GM12878 (cell line): ENCODE measurements around the gene SYCE3. TPM values are rescaled to one million over a fixed set of nuclear protein-coding genes. Genes with fewer than 3 reads are reported as not detected.

Source experiments
- ATAC-seq: fragments of 200-7000 bp; cut with Tn5 transposase; 3 replicates; pipeline ENCODE4 v1.9.1; 2020; ENCODE audit warnings: mild to moderate bottlenecking, moderate library complexity
- BruUV-seq: library from RNA; stranded (reverse); fragments of 400-500 nt; replicated peaks from 2 replicates; lab custom pipeline; 2021; lab: Mats Ljungman, UMichigan
- CTCF ChIA-PET: fragments of 300-600 bp; sonication (Branson Sonifier 250); formaldehyde crosslinking; extraction: SDS; loops from one replicate; lab custom pipeline; 2021; ENCODE audit warnings: inconsistent platforms; lab: Yijun Ruan, JAX
- POLR2A ChIA-PET: fragments of 350-600 bp; formaldehyde crosslinking; extraction: SDS; loops from one replicate; lab custom pipeline; 2021; ENCODE audit warnings: inconsistent platforms; lab: Charles Lee
- RAD21 ChIA-PET: fragments of 300-600 bp; sonication (Branson Sonifier 250); formaldehyde crosslinking; loops from one replicate; lab custom pipeline; 2023; ENCODE audit warnings: antibody characterized with exemption; ENCODE audit not compliant: unreplicated experiment; lab: Charles Lee
- SMC1A ChIA-PET: fragments of 300-600 bp; sonication (Branson Sonifier 250); formaldehyde crosslinking; loops from one replicate; lab custom pipeline; 2023; ENCODE audit not compliant: unreplicated experiment, uncharacterized antibody; lab: Charles Lee
- DNase-seq: peaks from one replicate; pipeline ENCODE4 v3.0.0-alpha.2; 2011; ENCODE audit warnings: low read depth, low spot score
- FAIRE-seq: peaks from 3 replicates; lab custom pipeline; 2011; peaks lifted over from hg19 to GRCh38; lab: Jason Lieb, UNC
- H2AFZ ChIP-seq: 2 replicates; pipeline ENCODE4 v1.6.0; 2011; ENCODE audit warnings: low read depth, low read length, control low read depth; ENCODE audit not compliant: control insufficient read depth
- H3K27ac ChIP-seq: 2 replicates; pipeline ENCODE4 v1.5.1; 2011; ENCODE audit warnings: control low read depth; ENCODE audit not compliant: control insufficient read depth, insufficient read depth
- H3K27me3 ChIP-seq, 2 experiments: replicated peaks in 1 of 2; 2 replicates each; pipeline versions ENCODE4 v1.6.0 to v1.6.1; 2011; ENCODE audit warnings: low read length in 1 of 2; ENCODE audit not compliant: control insufficient read depth in 2 of 2, insufficient read depth in 2 of 2
- H3K36me3 ChIP-seq, 2 experiments: 2 replicates each; pipeline ENCODE4 v1.5.1; 2011; ENCODE audit warnings: low read length in 1 of 2; ENCODE audit not compliant: control insufficient read depth in 2 of 2, insufficient read depth in 2 of 2
- H3K4me1 ChIP-seq: 2 replicates; pipeline ENCODE4 v1.6.1; 2011; ENCODE audit warnings: mild to moderate bottlenecking, low read length, moderate library complexity, mixed read lengths; ENCODE audit not compliant: control insufficient read depth, insufficient read depth
- H3K4me2 ChIP-seq: 2 replicates; pipeline ENCODE4 v1.6.0; 2011; ENCODE audit warnings: control low read depth; ENCODE audit not compliant: control insufficient read depth, insufficient read depth
- H3K4me3 ChIP-seq: fragments of 200-600 bp; sonication (generic); 2 replicates; pipeline ENCODE4 v1.5.1; 2016
- H3K79me2 ChIP-seq: 2 replicates; pipeline ENCODE4 v1.6.0; 2011; ENCODE audit warnings: low read length; ENCODE audit not compliant: control insufficient read depth, insufficient read depth
- H3K9ac ChIP-seq: 2 replicates; pipeline ENCODE4 v1.8.0; 2011; ENCODE audit warnings: low read length, control low read depth, mixed read lengths; ENCODE audit not compliant: control insufficient read depth, insufficient read depth
- H3K9me3 ChIP-seq: replicated peaks from 3 replicates; pipeline ENCODE4 v1.5.1; 2011; ENCODE audit warnings: mild to moderate bottlenecking, low read length; ENCODE audit not compliant: control insufficient read depth, insufficient read depth
- H4K20me1 ChIP-seq: 2 replicates; pipeline ENCODE4 v1.6.0; 2011; ENCODE audit not compliant: control insufficient read depth, insufficient read depth
- EP300 ChIP-seq, 2 experiments: fragments of 150-350 bp in 1 of 2; IDR thresholded peaks; 2 replicates each; pipeline ENCODE4 v1.6.1; 2011 to 2012; ENCODE audit warnings: low read depth in 2 of 2, low read length in 2 of 2, borderline replicate concordance in 1 of 2, improper control_type of control experiment in 1 of 2, inconsistent platforms in 1 of 2; ENCODE audit not compliant: control insufficient read depth in 1 of 2
- IKZF1 ChIP-seq: fragments of 450-650 bp; conservative IDR thresholded peaks from 2 replicates; pipeline ENCODE4 v1.6.1; 2017; ENCODE audit warnings: antibody characterized with exemption, mild to moderate bottlenecking
- LARP7 ChIP-seq: fragments of 450-650 bp; IDR thresholded peaks from 2 replicates; pipeline ENCODE4 v1.6.1; 2017; ENCODE audit warnings: mild to moderate bottlenecking
- NBN ChIP-seq: fragments of 450-650 bp; IDR thresholded peaks from 2 replicates; pipeline ENCODE4 v1.6.1; 2016
- NR2C1 ChIP-seq: fragments of 450-650 bp; IDR thresholded peaks from 2 replicates; pipeline ENCODE4 v1.6.1; 2017; ENCODE audit warnings: antibody characterized with exemption, mild to moderate bottlenecking, moderate library complexity
- PBX3 ChIP-seq: IDR thresholded peaks from 2 replicates; pipeline ENCODE4 v1.6.1; 2011; ENCODE audit warnings: mild to moderate bottlenecking, low read depth, low read length, moderate library complexity; ENCODE audit not compliant: insufficient replicate concordance
- POU2F2 ChIP-seq: IDR thresholded peaks from 3 replicates; pipeline ENCODE4 v1.6.1; 2011; ENCODE audit warnings: low read depth, mild to moderate bottlenecking, low read length, borderline replicate concordance
- SRF ChIP-seq, 2 experiments: IDR thresholded peaks; 2 replicates each; pipeline ENCODE4 v1.6.1; 2011; ENCODE audit warnings: low read depth in 2 of 2, low read length in 2 of 2, mild to moderate bottlenecking in 1 of 2, moderate library complexity in 1 of 2
- TARDBP ChIP-seq: IDR thresholded peaks from 2 replicates; pipeline ENCODE4 v1.6.1; 2016; ENCODE audit warnings: borderline replicate concordance
- ZNF622 ChIP-seq: fragments of 450-650 bp; IDR thresholded peaks from 2 replicates; pipeline ENCODE4 v1.6.1; 2017; ENCODE audit warnings: mild to moderate bottlenecking, inconsistent platforms
- WGBS: methylation state at CpG from one replicate; pipeline ENCODE4 v1.1.6; 2016; ENCODE audit warnings: low lambda C conversion rate; ENCODE audit not compliant: insufficient replicate concordance, insufficient coverage; ENCODE audit errors: missing lambda C conversion rate; 5-methylcytosine and 5-hydroxymethylcytosine counted together
- in situ Hi-C: fragments of 300-500 bp; cut with MboI; formaldehyde crosslinking; loops from 9 replicates; pipeline ENCODE4 v1.14.3; 2018; ENCODE audit warnings: mixed read lengths
- intact Hi-C: fragments of 100-400 bp; cut with micrococcal nuclease; formaldehyde crosslinking; loops from one replicate; pipeline ENCODE4 v1.14.2; 2022; ENCODE audit not compliant: unreplicated experiment
- polyA plus RNA-seq, 11 experiments: library from polyadenylated mRNA; depleted of rRNA in 4 of 11; unstranded in 6 of 11; stranded (reverse) in 5 of 11; fragments of >200 nt; fragmentation: Nextera tagmentation in 4 of 11; fragmentation: Illumina TruSeq in 1 of 11; extraction: Ambion mirVana in 4 of 11; extraction: Trizol in 1 of 11; gene quantifications; 1 replicate in 1 of 11; 2 replicates in 10 of 11; pipeline versions ENCODE4 v1.2.1 to v1.2.3, GENCODE V29; 2011 to 2016; ENCODE audit warnings: inconsistent platforms in 2 of 11, missing spikeins in 2 of 11, low read depth in 1 of 11
- total RNA-seq, 4 experiments: library from RNA; depleted of rRNA in 3 of 4; stranded (reverse); fragments of >200 nt in 3 of 4; fragmentation: Illumina TruSeq in 1 of 4; extraction: Trizol in 1 of 4; gene quantifications; 2 replicates each; pipeline versions ENCODE4 v1.2.1 to v1.2.3, GENCODE V29; 2013 to 2021
- TF ChIP-seq, protein P1 (sequence below): fragments of 450-650 bp; IDR thresholded peaks from 2 replicates; pipeline ENCODE4 v1.6.1; 2017; ENCODE audit warnings: mild to moderate bottlenecking, moderate library complexity
- TF ChIP-seq, protein P2 (sequence below): IDR thresholded peaks from 2 replicates; pipeline ENCODE4 v1.6.1; 2012; ENCODE audit warnings: improper control_type of control experiment, low read depth, low read length; ENCODE audit not compliant: insufficient replicate concordance

Gene SYCE3
- total and polyA plus RNA-seq, 10 of the 15 experiments (the other 5 are each of a cell fraction or from before 2014, with no cell fraction given) = 0.38 to 0.91 (median 0.76) TPM; not detected in 4

- Histone ChIP-seq H2AFZ (no peak overlapping the region), H4K20me1 (no peaks in the 10 kb centered on the region), H3K9me3 (no peaks in the 10 kb centered on the region), H3K4me1 (peaks cover 41% of the 10 kb centered on the region), H3K9ac (peak overlapping the region; percentile 100), H3K27me3 (no peaks in the 10 kb centered on the region), H3K27ac (peak overlapping the region; percentile 100), H3K36me3 (no peaks in the 10 kb centered on the region; a peak in 3 of 4 replicates), H3K4me3 (peak overlapping the region; percentile 78), H3K4me2 (peak overlapping the region; percentile 71), H3K79me2 (peaks cover 61% of the 10 kb centered on the region)
- WGBS = under 1% methylated on average over 49 of the region's 53 CpGs
- SMC1A ChIA-PET = interaction anchor here (0.6 to 2.4 kb wide), 3 partner anchors 11 to 29 kb away, joined by 3 to 18 read pairs (median 5); partner anchors contain the start of gene NCAPH2
- FAIRE-seq (no peak), ATAC-seq (peak; percentile 53), DNase-seq (no peak)
- CTCF ChIA-PET = interaction anchor here (0.7 kb wide), 1 partner anchor 10 kb away, joined by 4 read pairs; no protein-coding TSS in a partner anchor
- RAD21 ChIA-PET = interaction anchor here (0.5 kb wide), 1 partner anchor 32 kb away, joined by 3 read pairs; the partner anchor contains the start of gene SYCE3
- in situ Hi-C loops = loop anchor here (10.0 kb wide), 1 partner anchor 566 kb away; the partner anchor contains the start of gene PIM3
- intact Hi-C loops = no loop called here
- BruUV-seq = TSS peak; percentile 63
- POLR2A ChIA-PET = interaction anchor here (1.6 to 4.2 kb wide), 3 partner anchors 10 to 225 kb away, joined by 3 to 61 read pairs (median 8); partner anchors contain the start of genes LMF2 and NCAPH2
- TF ChIP-seq NBN (peak; percentile 62), EP300 (IDR thresholded peaks at IDR 0.05; ENCODE audit: borderline replicate concordance in 1 of 2, control insufficient read depth in 1 of 2, low read depth in 2 of 2, low read length in 2 of 2) (no peak), LARP7 (peak; percentile 23; the same call in 1 of the 2 replicates), SRF (IDR thresholded peaks at IDR 0.05; ENCODE audit: low read depth in 2 of 2, low read length in 2 of 2) (no peak), NR2C1 (no peak), IKZF1 (no peak), POU2F2 (peak; percentile 82; the same call in 2 of the 3 replicates), PBX3 (peak; percentile 12), TARDBP (no peak), ZNF622 (no peak)
- TF ChIP-seq, protein P1, sequence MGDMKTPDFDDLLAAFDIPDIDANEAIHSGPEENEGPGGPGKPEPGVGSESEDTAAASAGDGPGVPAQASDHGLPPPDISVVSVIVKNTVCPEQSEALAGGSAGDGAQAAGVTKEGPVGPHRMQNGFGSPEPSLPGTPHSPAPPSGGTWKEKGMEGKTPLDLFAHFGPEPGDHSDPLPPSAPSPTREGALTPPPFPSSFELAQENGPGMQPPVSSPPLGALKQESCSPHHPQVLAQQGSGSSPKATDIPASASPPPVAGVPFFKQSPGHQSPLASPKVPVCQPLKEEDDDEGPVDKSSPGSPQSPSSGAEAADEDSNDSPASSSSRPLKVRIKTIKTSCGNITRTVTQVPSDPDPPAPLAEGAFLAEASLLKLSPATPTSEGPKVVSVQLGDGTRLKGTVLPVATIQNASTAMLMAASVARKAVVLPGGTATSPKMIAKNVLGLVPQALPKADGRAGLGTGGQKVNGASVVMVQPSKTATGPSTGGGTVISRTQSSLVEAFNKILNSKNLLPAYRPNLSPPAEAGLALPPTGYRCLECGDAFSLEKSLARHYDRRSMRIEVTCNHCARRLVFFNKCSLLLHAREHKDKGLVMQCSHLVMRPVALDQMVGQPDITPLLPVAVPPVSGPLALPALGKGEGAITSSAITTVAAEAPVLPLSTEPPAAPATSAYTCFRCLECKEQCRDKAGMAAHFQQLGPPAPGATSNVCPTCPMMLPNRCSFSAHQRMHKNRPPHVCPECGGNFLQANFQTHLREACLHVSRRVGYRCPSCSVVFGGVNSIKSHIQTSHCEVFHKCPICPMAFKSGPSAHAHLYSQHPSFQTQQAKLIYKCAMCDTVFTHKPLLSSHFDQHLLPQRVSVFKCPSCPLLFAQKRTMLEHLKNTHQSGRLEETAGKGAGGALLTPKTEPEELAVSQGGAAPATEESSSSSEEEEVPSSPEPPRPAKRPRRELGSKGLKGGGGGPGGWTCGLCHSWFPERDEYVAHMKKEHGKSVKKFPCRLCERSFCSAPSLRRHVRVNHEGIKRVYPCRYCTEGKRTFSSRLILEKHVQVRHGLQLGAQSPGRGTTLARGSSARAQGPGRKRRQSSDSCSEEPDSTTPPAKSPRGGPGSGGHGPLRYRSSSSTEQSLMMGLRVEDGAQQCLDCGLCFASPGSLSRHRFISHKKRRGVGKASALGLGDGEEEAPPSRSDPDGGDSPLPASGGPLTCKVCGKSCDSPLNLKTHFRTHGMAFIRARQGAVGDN = peak; percentile 49
- TF ChIP-seq, protein P2, sequence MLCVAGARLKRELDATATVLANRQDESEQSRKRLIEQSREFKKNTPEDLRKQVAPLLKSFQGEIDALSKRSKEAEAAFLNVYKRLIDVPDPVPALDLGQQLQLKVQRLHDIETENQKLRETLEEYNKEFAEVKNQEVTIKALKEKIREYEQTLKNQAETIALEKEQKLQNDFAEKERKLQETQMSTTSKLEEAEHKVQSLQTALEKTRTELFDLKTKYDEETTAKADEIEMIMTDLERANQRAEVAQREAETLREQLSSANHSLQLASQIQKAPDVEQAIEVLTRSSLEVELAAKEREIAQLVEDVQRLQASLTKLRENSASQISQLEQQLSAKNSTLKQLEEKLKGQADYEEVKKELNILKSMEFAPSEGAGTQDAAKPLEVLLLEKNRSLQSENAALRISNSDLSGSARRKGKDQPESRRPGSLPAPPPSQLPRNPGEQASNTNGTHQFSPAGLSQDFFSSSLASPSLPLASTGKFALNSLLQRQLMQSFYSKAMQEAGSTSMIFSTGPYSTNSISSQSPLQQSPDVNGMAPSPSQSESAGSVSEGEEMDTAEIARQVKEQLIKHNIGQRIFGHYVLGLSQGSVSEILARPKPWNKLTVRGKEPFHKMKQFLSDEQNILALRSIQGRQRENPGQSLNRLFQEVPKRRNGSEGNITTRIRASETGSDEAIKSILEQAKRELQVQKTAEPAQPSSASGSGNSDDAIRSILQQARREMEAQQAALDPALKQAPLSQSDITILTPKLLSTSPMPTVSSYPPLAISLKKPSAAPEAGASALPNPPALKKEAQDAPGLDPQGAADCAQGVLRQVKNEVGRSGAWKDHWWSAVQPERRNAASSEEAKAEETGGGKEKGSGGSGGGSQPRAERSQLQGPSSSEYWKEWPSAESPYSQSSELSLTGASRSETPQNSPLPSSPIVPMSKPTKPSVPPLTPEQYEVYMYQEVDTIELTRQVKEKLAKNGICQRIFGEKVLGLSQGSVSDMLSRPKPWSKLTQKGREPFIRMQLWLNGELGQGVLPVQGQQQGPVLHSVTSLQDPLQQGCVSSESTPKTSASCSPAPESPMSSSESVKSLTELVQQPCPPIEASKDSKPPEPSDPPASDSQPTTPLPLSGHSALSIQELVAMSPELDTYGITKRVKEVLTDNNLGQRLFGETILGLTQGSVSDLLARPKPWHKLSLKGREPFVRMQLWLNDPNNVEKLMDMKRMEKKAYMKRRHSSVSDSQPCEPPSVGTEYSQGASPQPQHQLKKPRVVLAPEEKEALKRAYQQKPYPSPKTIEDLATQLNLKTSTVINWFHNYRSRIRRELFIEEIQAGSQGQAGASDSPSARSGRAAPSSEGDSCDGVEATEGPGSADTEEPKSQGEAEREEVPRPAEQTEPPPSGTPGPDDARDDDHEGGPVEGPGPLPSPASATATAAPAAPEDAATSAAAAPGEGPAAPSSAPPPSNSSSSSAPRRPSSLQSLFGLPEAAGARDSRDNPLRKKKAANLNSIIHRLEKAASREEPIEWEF = no peak
These were observed 31.7 kb downstream of the SYCE3 start for GRCh38 chr22:50530877-50531545.
